NCI-H526 (cell line): Measurements from ENCODE around the gene FNDC3A.

ENCODE experiments used
- DNase-seq, 2 experiments: peaks; one replicate each; lab custom pipeline; 2025; lab: John Stamatoyannopoulos, UW

Gene FNDC3A

GRCh38 chr13:48975856-48976575 lies at the start of gene FNDC3A:
FNDC3A (plus strand) TSS chr13:48975912; CDS start chr13:49006191, 30,279 bp downstream.
- DNase-seq: peak; percentile 88 to 96

- DNase-seq: no peak
These were observed 46.8 kb upstream of the FNDC3A start for GRCh38 chr13:48928757-48929430.

GRCh38 chr13:48930918-48931317 lies 44.8 kb upstream of the FNDC3A start:
- peak in 1 of 2 experiments; percentile 40 for DNase-seq

- DNase-seq: no peak
These were observed 37.3 kb upstream of the FNDC3A start for GRCh38 chr13:48938308-48938943.

GRCh38 chr13:48939728-48940127 lies 36.0 kb upstream of the FNDC3A start:
- DNase-seq: no peak

DNA sequence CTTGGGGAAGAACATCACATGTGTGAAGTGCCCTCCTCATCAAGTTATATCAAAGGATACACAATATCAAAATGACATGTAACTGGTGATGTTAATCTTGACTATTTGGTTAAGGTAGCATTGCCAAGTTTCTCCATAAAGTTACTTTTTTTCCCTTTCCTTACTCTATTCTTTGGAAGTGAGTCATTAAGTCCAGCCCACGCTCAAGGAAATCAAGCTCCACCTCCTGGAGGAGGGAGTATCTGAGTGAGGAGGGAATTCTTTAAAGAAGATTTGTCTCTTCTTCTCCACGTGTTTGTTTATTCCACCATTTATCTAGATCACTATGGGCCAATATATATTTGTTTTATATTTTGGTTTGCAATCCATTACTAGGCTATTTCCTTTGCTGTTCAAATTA lies 33.6 kb upstream of the FNDC3A start:
- no peak for DNase-seq

GRCh38 chr13:48944221-48944620 lies 31.5 kb upstream of the FNDC3A start:
- DNase-seq: no peak

DNA sequence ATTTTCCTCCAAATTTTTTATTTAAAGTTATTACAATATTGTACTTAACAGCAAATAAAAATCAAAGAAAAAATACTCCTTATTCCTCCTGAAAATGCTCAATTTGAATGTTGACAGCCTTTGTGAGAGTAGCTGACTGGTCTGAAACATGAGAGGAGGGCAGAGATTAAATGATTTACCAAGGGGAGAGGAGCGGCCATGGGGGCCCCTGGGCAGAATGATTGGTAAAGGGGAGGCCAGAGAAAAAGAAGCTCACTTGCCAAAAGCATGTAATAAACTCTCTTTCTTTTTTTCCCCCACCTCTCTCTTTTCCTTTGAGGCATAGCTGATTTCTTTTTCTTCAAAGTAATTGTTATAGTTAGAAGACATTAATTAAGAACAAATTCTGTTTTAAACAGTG lies 30.1 kb upstream of the FNDC3A start:
- DNase-seq: no peak

DNA sequence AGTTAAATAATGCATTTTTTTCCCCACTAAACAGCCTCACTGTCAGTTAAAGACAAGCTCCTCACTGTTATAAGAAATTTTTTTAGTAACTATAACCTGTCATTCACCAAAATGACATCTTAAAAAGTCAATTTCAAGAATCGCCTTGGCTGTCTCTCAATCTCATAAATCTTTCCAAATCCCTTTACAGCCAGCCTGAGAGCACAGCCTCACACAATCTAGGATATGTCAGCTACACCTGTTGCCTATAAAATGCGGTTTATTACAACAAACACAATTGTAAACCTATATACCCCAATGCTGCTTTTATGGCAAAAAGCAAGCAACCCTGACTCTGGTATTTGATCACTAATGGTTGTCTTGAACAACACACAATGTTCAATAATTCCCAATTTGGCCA lies 29.5 kb upstream of the FNDC3A start:
- peak in 1 of 2 experiments; percentile 10 for DNase-seq

GRCh38 chr13:48949566-48950500 lies 25.9 kb upstream of the FNDC3A start:
- no peak for DNase-seq

- DNase-seq: no peak
These were observed 25.2 kb upstream of the FNDC3A start for GRCh38 chr13:48950501-48950875.

GRCh38 chr13:48954081-48954480 lies 21.6 kb upstream of the FNDC3A start:
- DNase-seq: no peak

GRCh38 chr13:48955536-48955935 lies 20.2 kb upstream of the FNDC3A start:
- no peak for DNase-seq

- DNase-seq: no peak
These were observed 14.3 kb upstream of the FNDC3A start for GRCh38 chr13:48961379-48961778.

GRCh38 chr13:48962281-48962680 lies 13.4 kb upstream of the FNDC3A start:
- DNase-seq: no peak

- DNase-seq: no peak
These were observed 10.0 kb upstream of the FNDC3A start for GRCh38 chr13:48965736-48966135.

DNA sequence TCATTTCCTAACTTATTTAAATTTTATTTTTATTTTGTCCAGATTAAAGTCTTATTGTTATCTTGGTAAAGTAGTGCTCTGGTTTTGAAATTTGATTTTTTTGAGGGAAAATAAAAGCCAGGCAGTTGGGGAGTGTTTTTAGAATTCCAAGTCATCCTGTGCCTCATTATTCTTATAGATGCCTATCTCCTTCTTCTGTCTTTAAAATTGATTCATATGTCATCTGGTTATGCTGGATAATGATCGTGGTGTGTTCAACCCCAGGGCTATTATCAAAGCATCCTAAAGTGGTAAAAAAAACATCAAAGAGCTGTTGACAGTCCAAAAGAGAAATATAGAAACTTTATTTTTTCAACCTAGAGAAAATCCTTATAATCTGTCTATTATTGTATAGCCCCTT lies 6.0 kb upstream of the FNDC3A start:
- no peak for DNase-seq

GRCh38 chr13:48973845-48974431 lies 1.8 kb upstream of the FNDC3A start:
- DNase-seq: no peak

- DNase-seq: peak; percentile 81 to 94
These were observed 434 bp upstream of the FNDC3A start for GRCh38 chr13:48975101-48975855.

DNA sequence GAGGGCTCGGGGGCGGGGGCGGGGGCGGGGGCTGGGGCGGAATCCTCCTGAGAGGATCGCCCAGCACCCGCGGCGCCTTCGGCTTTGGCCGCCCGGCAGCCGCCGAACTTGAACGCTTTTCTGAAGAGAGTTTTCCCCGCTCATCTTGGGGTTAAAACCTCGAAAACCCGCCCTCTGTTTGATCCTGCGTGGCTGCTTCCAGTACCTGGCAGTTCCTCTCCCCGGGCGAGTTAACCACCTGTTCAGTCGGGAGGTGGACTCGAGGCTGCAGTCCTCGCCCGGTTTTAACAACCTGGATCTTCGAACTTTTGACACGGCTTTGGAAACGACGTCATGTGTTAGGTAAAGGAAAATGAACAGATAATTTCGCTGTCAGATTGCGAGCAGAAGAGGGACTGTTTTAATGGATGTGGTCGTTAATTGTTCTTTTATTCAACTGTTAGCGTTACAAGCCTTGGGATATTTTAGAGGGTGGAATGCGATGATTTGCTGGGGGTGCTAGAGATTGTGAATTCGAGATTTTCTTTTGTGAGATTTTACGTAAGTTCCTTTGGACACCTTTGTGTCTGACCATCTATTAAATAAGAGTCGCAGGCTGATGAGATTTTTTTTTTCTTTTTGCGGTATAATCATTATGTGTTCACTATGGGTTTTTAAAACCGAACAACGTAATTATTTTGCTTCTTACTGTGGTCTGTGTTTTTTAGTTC lies 1.0 kb downstream of the FNDC3A start:
- peak; percentile 89 to 99 for DNase-seq
